H1 (cell line): ENCODE results near the gene LCMT1. TPM values are rescaled to one million over a fixed set of nuclear protein-coding genes. Genes with fewer than 3 reads are reported as not detected.

Experiments
- CTCF ChIA-PET: fragments of 300-600 bp; sonication (Branson Sonifier 250); formaldehyde crosslinking; loops from one replicate; lab custom pipeline; 2021; ENCODE audit not compliant: partially characterized antibody; lab: Charles Lee
- POLR2A ChIA-PET: fragments of 300-600 bp; sonication (Branson Sonifier 250); formaldehyde crosslinking; loops from one replicate; lab custom pipeline; 2021; ENCODE audit warnings: inconsistent platforms; ENCODE audit not compliant: partially characterized antibody; lab: Charles Lee
- DNase-seq, 2 experiments: peaks; one replicate each; pipeline versions ENCODE4 v3.0.0 to v3.0.0-alpha.2; 2010 to 2022; ENCODE audit warnings: low spot score in 2 of 2, low read depth in 1 of 2, mixed read lengths in 1 of 2
- FAIRE-seq: peaks from 2 replicates; lab custom pipeline; 2011; peaks lifted over from hg19 to GRCh38; lab: Jason Lieb, UNC
- H2AFZ ChIP-seq: 2 replicates; pipeline ENCODE4 v1.8.1; 2012; ENCODE audit warnings: low read length, inconsistent platforms
- H2AK5ac ChIP-seq: 2 replicates; pipeline ENCODE4 v1.6.1; 2013; ENCODE audit warnings: low read depth, low read length
- H2BK120ac ChIP-seq: replicated peaks from 2 replicates; pipeline ENCODE3; 2013; ENCODE audit warnings: low read depth, low read length, inconsistent platforms
- H2BK12ac ChIP-seq: 2 replicates; pipeline ENCODE4 v1.6.1; 2013; ENCODE audit warnings: low read depth, low read length
- H2BK15ac ChIP-seq: 2 replicates; pipeline ENCODE4 v1.6.1; 2013; ENCODE audit warnings: low read length
- H2BK20ac ChIP-seq: 2 replicates; pipeline ENCODE4 v1.6.1; 2013; ENCODE audit warnings: low read length
- H2BK5ac ChIP-seq: 2 replicates; pipeline ENCODE4 v1.6.1; 2013; ENCODE audit warnings: low read depth, low read length
- H3K14ac ChIP-seq: 2 replicates; pipeline ENCODE4 v1.6.1; 2013; ENCODE audit warnings: inconsistent platforms; ENCODE audit not compliant: insufficient read length
- H3K18ac ChIP-seq: 2 replicates; pipeline ENCODE4 v1.6.1; 2013; ENCODE audit warnings: low read length; ENCODE audit errors: extremely low read depth
- H3K23ac ChIP-seq: 2 replicates; pipeline ENCODE4 v1.6.1; 2013; ENCODE audit warnings: inconsistent platforms; ENCODE audit not compliant: insufficient read length
- H3K23me2 ChIP-seq: 2 replicates; pipeline ENCODE4 v1.6.1; 2013; ENCODE audit warnings: low read depth, low read length
- H3K27ac ChIP-seq: 2 replicates; pipeline ENCODE4 v1.6.1; 2011; ENCODE audit warnings: low read depth, low read length, inconsistent platforms
- H3K27me3 ChIP-seq, 4 experiments: replicated peaks in 1 of 4; 1 replicate in 1 of 4; 2 replicates in 3 of 4; pipeline versions ENCODE4 v1.6.1 to v1.8.1; 2011 to 2013; ENCODE audit warnings: low read length in 3 of 4, mild to moderate bottlenecking in 3 of 4, inconsistent platforms in 2 of 4, mixed read lengths in 2 of 4, moderate library complexity in 1 of 4; ENCODE audit not compliant: control insufficient read depth in 3 of 4, insufficient read depth in 3 of 4; ENCODE audit errors: extremely low read depth in 1 of 4
- H3K36me3 ChIP-seq, 4 experiments: 2 replicates each; pipeline versions ENCODE4 v1.6.1 to v1.8.1; 2011 to 2013; ENCODE audit warnings: mild to moderate bottlenecking in 4 of 4, low read length in 3 of 4, moderate library complexity in 2 of 4, control low read depth in 1 of 4, inconsistent platforms in 1 of 4; ENCODE audit not compliant: insufficient read depth in 4 of 4, control insufficient read depth in 2 of 4
- H3K4ac ChIP-seq: replicated peaks from 2 replicates; pipeline ENCODE3; 2013; ENCODE audit warnings: low read length, low read depth, mixed read lengths, inconsistent platforms; ENCODE audit not compliant: insufficient read length
- H3K4me1 ChIP-seq, 4 experiments: replicated peaks in 1 of 4; 1 replicate in 1 of 4; 2 replicates in 3 of 4; pipeline versions ENCODE4 v1.6.1 to v1.8.1; 2011 to 2013; ENCODE audit warnings: low read length in 3 of 4, inconsistent platforms in 2 of 4, mixed read lengths in 1 of 4; ENCODE audit not compliant: insufficient read depth in 4 of 4, control insufficient read depth in 3 of 4
- H3K4me2 ChIP-seq, 2 experiments: 2 replicates each; pipeline versions ENCODE4 v1.6.1 to v1.8.1; 2011 to 2013; ENCODE audit warnings: low read depth in 2 of 2, low read length in 2 of 2, control low read depth in 1 of 2, inconsistent platforms in 1 of 2, mild to moderate bottlenecking in 1 of 2; ENCODE audit not compliant: insufficient read depth in 1 of 2
- H3K4me3 ChIP-seq, 4 experiments: fragments of 200-600, 300-600 bp in 1 of 4; sonication (generic), shearing (Covaris generic), sonication (Bioruptor Twin) in 1 of 4; 2 replicates each; pipeline versions ENCODE4 v1.5.1 to v1.8.1; 2011 to 2016; ENCODE audit warnings: low read length in 4 of 4, low read depth in 3 of 4, control low read depth in 2 of 4, inconsistent platforms in 2 of 4, mild to moderate bottlenecking in 2 of 4, mixed read lengths in 1 of 4, moderate library complexity in 1 of 4; ENCODE audit not compliant: insufficient read depth in 2 of 4; ENCODE audit errors: extremely low read depth in 1 of 4
- H3K56ac ChIP-seq: replicated peaks from 2 replicates; pipeline ENCODE3; 2013; ENCODE audit warnings: low read depth, mild to moderate bottlenecking, mixed read lengths, low read length, inconsistent platforms; ENCODE audit not compliant: insufficient read length
- H3K79me1 ChIP-seq: 2 replicates; pipeline ENCODE4 v1.6.1; 2013; ENCODE audit warnings: low read depth, low read length, control low read depth
- H3K79me2 ChIP-seq, 2 experiments: 2 replicates each; pipeline versions ENCODE4 v1.6.1 to v1.8.1; 2012 to 2013; ENCODE audit warnings: low read length in 2 of 2, mild to moderate bottlenecking in 2 of 2, inconsistent platforms in 1 of 2; ENCODE audit not compliant: insufficient read depth in 2 of 2, control insufficient read depth in 1 of 2
- H3K9ac ChIP-seq, 4 experiments: replicated peaks in 1 of 4; 1 replicate in 1 of 4; 2 replicates in 3 of 4; pipeline versions ENCODE4 v1.6.1 to v1.8.1; 2011 to 2013; ENCODE audit warnings: low read depth in 3 of 4, low read length in 3 of 4, control low read depth in 2 of 4, mild to moderate bottlenecking in 2 of 4, moderate library complexity in 2 of 4, inconsistent platforms in 1 of 4; ENCODE audit errors: extremely low read depth in 1 of 4
- H3K9me3 ChIP-seq, 2 experiments: 2 replicates each; pipeline versions ENCODE4 v1.6.1 to v1.8.1; 2012 to 2013; ENCODE audit warnings: mild to moderate bottlenecking in 2 of 2, moderate library complexity in 2 of 2, control low read depth in 1 of 2, inconsistent platforms in 1 of 2, low read depth in 1 of 2, low read length in 1 of 2, mixed read lengths in 1 of 2; ENCODE audit not compliant: insufficient read depth in 2 of 2
- H4K20me1 ChIP-seq, 2 experiments: replicated peaks in 1 of 2; 2 replicates each; pipeline versions ENCODE3 to v1.8.1; 2011 to 2013; ENCODE audit warnings: inconsistent platforms in 2 of 2, low read length in 2 of 2, mild to moderate bottlenecking in 1 of 2; ENCODE audit not compliant: insufficient read depth in 2 of 2, control insufficient read depth in 1 of 2
- H4K5ac ChIP-seq: 2 replicates; pipeline ENCODE4 v1.6.1; 2013; ENCODE audit warnings: low read length, low read depth, mixed read lengths, inconsistent platforms; ENCODE audit not compliant: insufficient read length
- H4K8ac ChIP-seq: 2 replicates; pipeline ENCODE4 v1.8.0; 2013; ENCODE audit warnings: mild to moderate bottlenecking, moderate library complexity, low read length, inconsistent platforms; ENCODE audit not compliant: insufficient read depth; ENCODE audit errors: extremely low read depth
- H4K91ac ChIP-seq: replicated peaks from 2 replicates; pipeline ENCODE3; 2013; ENCODE audit warnings: low read length, mixed read lengths, inconsistent platforms; ENCODE audit not compliant: insufficient read length
- BCL11A ChIP-seq, 2 experiments: IDR thresholded peaks; one replicate each; pipeline ENCODE4 v1.6.1; 2011; ENCODE audit warnings: low read depth in 2 of 2, low read length in 2 of 2, mild to moderate bottlenecking in 2 of 2
- CHD2 ChIP-seq: IDR thresholded peaks from 2 replicates; pipeline ENCODE4 v1.6.1; 2012; ENCODE audit warnings: low read length, improper control_type of control experiment
- EGR1 ChIP-seq: IDR thresholded peaks from 2 replicates; pipeline ENCODE4 v1.6.1; 2011; ENCODE audit warnings: low read depth, low read length, borderline replicate concordance
- KDM4A ChIP-seq: IDR thresholded peaks from one replicate; pipeline ENCODE4 v1.7.1; 2012; ENCODE audit warnings: low read depth, mild to moderate bottlenecking, moderate library complexity, low read length, inconsistent platforms; ENCODE audit not compliant: severe bottlenecking
- RFX5 ChIP-seq: IDR thresholded peaks from 2 replicates; pipeline ENCODE4 v1.6.1; 2011; ENCODE audit warnings: low read depth, low read length, improper control_type of control experiment, borderline replicate concordance
- SRF ChIP-seq: IDR thresholded peaks from 2 replicates; pipeline ENCODE4 v1.6.1; 2011; ENCODE audit warnings: mild to moderate bottlenecking, low read depth, low read length, moderate library complexity
- USF2 ChIP-seq: IDR thresholded peaks from 2 replicates; pipeline ENCODE4 v1.6.1; 2011; ENCODE audit warnings: low read length, improper control_type of control experiment
- YY1 ChIP-seq: IDR thresholded peaks from 2 replicates; pipeline ENCODE4 v1.6.1; 2011; ENCODE audit warnings: low read depth, mild to moderate bottlenecking, low read length
- WGBS, 2 experiments: shearing (Covaris generic) in 1 of 2; methylation state at CpG; one replicate each; pipeline versions ENCODE4 v1.1.6 to v1.1.7; 2013 to 2015; ENCODE audit warnings: low lambda C conversion rate in 2 of 2, mixed read lengths in 2 of 2, inconsistent platforms in 1 of 2, low coverage in 1 of 2, missing lambda C conversion rate in 1 of 2; ENCODE audit not compliant: insufficient replicate concordance in 2 of 2, insufficient coverage in 1 of 2, insufficient read length in 1 of 2; ENCODE audit errors: extremely low coverage in 1 of 2, missing lambda C conversion rate in 1 of 2; 5-methylcytosine and 5-hydroxymethylcytosine counted together
- polyA plus RNA-seq, 7 experiments: library from polyadenylated mRNA; depleted of rRNA in 3 of 7; stranded (reverse) in 5 of 7; unstranded in 2 of 7; fragments of >200 nt in 5 of 7; fragments of 200-250 nt in 2 of 7; gene quantifications; 1 replicate in 5 of 7; 2 replicates in 1 of 7; 4 replicates in 1 of 7; pipeline versions ENCODE4 v1.2.1 to v1.2.3, GENCODE V29; 2011 to 2013; ENCODE audit warnings: missing spikeins in 2 of 7, mixed read lengths in 2 of 7
- total RNA-seq: library from RNA; stranded (reverse); fragmentation: NEBNext Ultra II Directional; extraction: Animal tissue kit (Norgen Biotek cat#: 25700); gene quantifications from 2 replicates; pipeline ENCODE4 v1.2.1, GENCODE V29; 2021

LCMT1 gene
- total and polyA plus RNA-seq, 2 of the 8 experiments (the other 6 are each of a cell fraction or from before 2014, with no cell fraction given), result 61.0 to 80.8 TPM

DNA sequence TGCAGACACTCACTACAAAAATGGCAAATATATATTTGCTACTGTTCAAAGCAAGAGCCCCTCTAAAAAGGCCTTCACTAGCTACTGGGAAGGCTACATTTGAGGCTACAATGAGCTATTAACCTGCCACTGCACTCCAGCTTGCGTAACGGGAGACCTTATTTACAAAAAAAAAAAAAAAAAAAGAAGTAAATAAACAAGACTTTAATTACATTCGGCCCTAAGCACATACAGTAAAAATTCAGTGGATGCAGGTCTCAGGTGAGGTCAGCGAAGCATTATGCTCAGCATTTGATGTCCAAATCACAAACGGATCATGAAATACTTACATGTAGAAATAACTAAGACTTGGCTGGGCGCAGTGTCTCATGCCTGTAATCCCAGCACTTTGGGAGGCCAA, 26.7 kb upstream of the LCMT1 start:
- H2BK5ac ChIP-seq, result no peak overlapping the region
- H3K18ac ChIP-seq, result no peak overlapping the region
- no peak overlapping the region for H3K4me3 ChIP-seq
- no peaks in the 10 kb centered on the region for H3K36me3 ChIP-seq
- H2AFZ ChIP-seq, result no peak overlapping the region
- no peak overlapping the region for H3K27ac ChIP-seq
- POLR2A ChIA-PET, result interaction anchor here (0.6 kb wide), 1 partner anchor 22 kb away, joined by 4 read pairs; no protein-coding TSS in a partner anchor
- no peaks in the 10 kb centered on the region for H3K79me1 ChIP-seq
- H3K56ac ChIP-seq, result no peak overlapping the region
- H3K4ac ChIP-seq, result no peak overlapping the region
- H4K91ac ChIP-seq, result no peak overlapping the region
- no peak for DNase-seq
- no peak overlapping the region for H2BK120ac ChIP-seq
- H3K14ac ChIP-seq, result no peak overlapping the region
- no peaks in the 10 kb centered on the region for H3K79me2 ChIP-seq
- TF ChIP-seq RFX5 (no peak), USF2 (no peak), CHD2 (no peak), SRF (no peak), EGR1 (no peak), BCL11A (IDR thresholded peaks at IDR 0.05; ENCODE audit: low read depth in 2 of 2, low read length in 2 of 2) (no peak), YY1 (no peak), KDM4A (no peak)
- TF ChIP-seq, all 59 proteins: peak for 0
- Histone ChIP-seq H3K9ac (no peak overlapping the region), H2AK5ac (no peak overlapping the region), H3K9me3 (no peaks in the 10 kb centered on the region), H3K23ac (no peak overlapping the region), H2BK12ac (no peak overlapping the region), H2BK20ac (no peak overlapping the region), H3K4me1 (no peaks in the 10 kb centered on the region), H4K8ac (no peak overlapping the region), H3K23me2 (no peaks in the 10 kb centered on the region), H3K27me3 (no peaks in the 10 kb centered on the region), H2BK15ac (no peak overlapping the region), H3K4me2 (no peak overlapping the region), H4K20me1 (no peaks in the 10 kb centered on the region), H4K5ac (no peak overlapping the region)
- 72% methylated on average over 6 of the region's 6 CpGs; no CpG with 5 or more reads in 1 of the 2 experiments for WGBS, 2 experiments
- FAIRE-seq, result no peak
- CTCF ChIA-PET, result interaction anchor here (1.2 kb wide), 1 partner anchor 14 kb away, joined by 4 read pairs; no protein-coding TSS in a partner anchor
